Astrocyte (in vitro differentiated cells and primary cell): Measurements from ENCODE around the gene GABARAP. TPM values are rescaled to one million over a fixed set of nuclear protein-coding genes. Genes with fewer than 3 reads are reported as not detected.

Experiments
- DNase-seq: peaks from one replicate; pipeline ENCODE4 v3.0.0-alpha.2; 2010; ENCODE audit warnings: low read depth
- FAIRE-seq: peaks from 2 replicates; lab custom pipeline; 2011; peaks lifted over from hg19 to GRCh38; lab: Jason Lieb, UNC
- H2AFZ ChIP-seq: 2 replicates; pipeline ENCODE4 v1.6.0; 2012; ENCODE audit warnings: low read depth, low read length, inconsistent platforms
- H3K27ac ChIP-seq: 2 replicates; pipeline ENCODE4 v1.5.1; 2011; ENCODE audit warnings: low read depth, low read length, inconsistent platforms
- H3K27me3 ChIP-seq: 2 replicates; pipeline ENCODE4 v1.6.0; 2011; ENCODE audit warnings: low read length, inconsistent platforms; ENCODE audit not compliant: insufficient read depth
- H3K36me3 ChIP-seq: 2 replicates; pipeline ENCODE4 v1.5.1; 2011; ENCODE audit warnings: low read length, inconsistent platforms; ENCODE audit not compliant: insufficient read depth
- H3K4me1 ChIP-seq: 2 replicates; pipeline ENCODE4 v1.5.1; 2011; ENCODE audit warnings: low read length, inconsistent platforms; ENCODE audit not compliant: insufficient read depth
- H3K4me2 ChIP-seq: 2 replicates; pipeline ENCODE4 v1.6.0; 2012; ENCODE audit warnings: low read length, inconsistent platforms
- H3K4me3 ChIP-seq: 2 replicates; pipeline ENCODE4 v1.5.1; 2011; ENCODE audit warnings: low read depth, mild to moderate bottlenecking, low read length, inconsistent platforms; ENCODE audit not compliant: insufficient read depth
- H3K79me2 ChIP-seq: 2 replicates; pipeline ENCODE4 v1.6.0; 2012; ENCODE audit warnings: mild to moderate bottlenecking, low read length, inconsistent platforms; ENCODE audit not compliant: insufficient read depth
- H3K9ac ChIP-seq: 2 replicates; pipeline ENCODE4 v1.6.0; 2012; ENCODE audit warnings: mild to moderate bottlenecking, low read length, inconsistent platforms
- H3K9me3 ChIP-seq: 2 replicates; pipeline ENCODE4 v1.5.1; 2012; ENCODE audit warnings: low read depth, mild to moderate bottlenecking, low read length, inconsistent platforms; ENCODE audit not compliant: insufficient read depth
- H4K20me1 ChIP-seq: 2 replicates; pipeline ENCODE4 v1.6.0; 2012; ENCODE audit warnings: low read length, inconsistent platforms; ENCODE audit not compliant: insufficient read depth
- H3K27ac Mint-ChIP-seq: one replicate; pipeline ENCODE4 v1.8.0; 2021; ENCODE audit warnings: mild to moderate bottlenecking, mixed read lengths; ENCODE audit not compliant: unreplicated experiment
- H3K27me3 Mint-ChIP-seq: one replicate; pipeline ENCODE4 v1.8.0; 2021; ENCODE audit warnings: low read depth, mixed read lengths; ENCODE audit not compliant: unreplicated experiment
- H3K36me3 Mint-ChIP-seq: one replicate; pipeline ENCODE4 v1.8.0; 2021; ENCODE audit warnings: low read depth, mixed read lengths; ENCODE audit not compliant: unreplicated experiment
- H3K4me1 Mint-ChIP-seq: one replicate; pipeline ENCODE4 v1.8.0; 2021; ENCODE audit warnings: low read depth, mixed read lengths; ENCODE audit not compliant: unreplicated experiment
- H3K4me3 Mint-ChIP-seq: one replicate; pipeline ENCODE4 v1.8.0; 2021; ENCODE audit warnings: mild to moderate bottlenecking, moderate library complexity, mixed read lengths; ENCODE audit not compliant: unreplicated experiment
- H3K9me3 Mint-ChIP-seq: one replicate; pipeline ENCODE4 v1.8.0; 2021; ENCODE audit warnings: mild to moderate bottlenecking, mixed read lengths; ENCODE audit not compliant: unreplicated experiment
- EZH2 ChIP-seq: IDR thresholded peaks from 2 replicates; pipeline ENCODE4 v1.6.1; 2012; ENCODE audit warnings: mild to moderate bottlenecking, low read length, inconsistent platforms; ENCODE audit not compliant: insufficient read depth
- total RNA-seq: library from RNA; stranded (reverse); gene quantifications from 2 replicates; pipeline ENCODE4 v1.2.1, GENCODE V29; 2021
- TF ChIP-seq, protein P1 (sequence below): IDR thresholded peaks from 2 replicates; pipeline ENCODE4 v1.5.1; 2011; ENCODE audit warnings: low read depth, mild to moderate bottlenecking, inconsistent platforms, low read length, moderate library complexity; ENCODE audit not compliant: insufficient read depth

The GABARAP gene
- total RNA-seq, 1 donor from 2014 or later: 434 TPM

DNA sequence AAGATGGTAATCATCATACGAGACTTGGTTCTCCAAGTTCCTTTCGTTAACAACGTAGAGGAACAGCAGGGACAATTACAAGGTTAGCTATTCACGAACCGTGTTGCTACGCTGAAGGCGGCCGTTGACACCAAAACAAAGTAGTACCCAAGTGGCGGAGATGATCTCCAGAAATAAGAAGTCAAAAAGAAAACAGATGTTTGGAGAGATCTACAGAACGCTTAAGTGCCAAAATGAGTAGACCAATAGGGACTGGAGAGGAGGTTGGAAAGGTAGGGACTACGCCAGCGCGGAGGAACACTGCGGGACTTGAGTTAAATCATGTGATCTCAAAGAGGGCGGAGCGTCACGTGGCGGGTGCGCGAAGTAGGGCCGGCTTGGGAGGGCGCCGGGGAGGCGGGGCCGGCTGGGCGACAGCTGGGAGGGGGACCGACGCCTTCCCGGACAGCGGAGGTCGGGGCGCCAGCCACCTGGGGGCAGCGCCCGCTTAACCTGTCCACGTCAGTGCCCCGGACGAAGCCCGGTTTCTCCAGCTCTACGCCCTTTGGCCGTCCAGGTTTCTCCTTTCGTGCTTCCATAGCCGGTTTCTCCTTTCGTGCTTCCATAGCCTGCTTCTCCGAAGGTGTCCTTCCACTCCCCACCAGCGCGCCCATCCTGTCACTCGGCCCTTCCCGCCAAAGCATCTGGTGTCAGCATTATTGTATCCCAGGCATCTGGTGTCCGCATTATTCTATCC lies 636 bp upstream of the GABARAP start:
- no peak for TF ChIP-seq EZH2
- TF ChIP-seq, protein P1, sequence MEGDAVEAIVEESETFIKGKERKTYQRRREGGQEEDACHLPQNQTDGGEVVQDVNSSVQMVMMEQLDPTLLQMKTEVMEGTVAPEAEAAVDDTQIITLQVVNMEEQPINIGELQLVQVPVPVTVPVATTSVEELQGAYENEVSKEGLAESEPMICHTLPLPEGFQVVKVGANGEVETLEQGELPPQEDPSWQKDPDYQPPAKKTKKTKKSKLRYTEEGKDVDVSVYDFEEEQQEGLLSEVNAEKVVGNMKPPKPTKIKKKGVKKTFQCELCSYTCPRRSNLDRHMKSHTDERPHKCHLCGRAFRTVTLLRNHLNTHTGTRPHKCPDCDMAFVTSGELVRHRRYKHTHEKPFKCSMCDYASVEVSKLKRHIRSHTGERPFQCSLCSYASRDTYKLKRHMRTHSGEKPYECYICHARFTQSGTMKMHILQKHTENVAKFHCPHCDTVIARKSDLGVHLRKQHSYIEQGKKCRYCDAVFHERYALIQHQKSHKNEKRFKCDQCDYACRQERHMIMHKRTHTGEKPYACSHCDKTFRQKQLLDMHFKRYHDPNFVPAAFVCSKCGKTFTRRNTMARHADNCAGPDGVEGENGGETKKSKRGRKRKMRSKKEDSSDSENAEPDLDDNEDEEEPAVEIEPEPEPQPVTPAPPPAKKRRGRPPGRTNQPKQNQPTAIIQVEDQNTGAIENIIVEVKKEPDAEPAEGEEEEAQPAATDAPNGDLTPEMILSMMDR: no peak
- DNase-seq (peak; percentile 95), FAIRE-seq (peak; percentile 58)
- Histone ChIP-seq H3K79me2 (peaks cover 63% of the 10 kb centered on the region), H3K36me3 (peaks cover 26% of the 10 kb centered on the region), H4K20me1 (peaks cover 16% of the 10 kb centered on the region), H3K4me2 (peak overlapping the region; percentile 99), H3K4me3 (peak overlapping the region; percentile 92), H3K9ac (peak overlapping the region; percentile 99), H3K9me3 (no peaks in the 10 kb centered on the region), H3K27me3 (no peaks in the 10 kb centered on the region), H3K27ac (peak overlapping the region; percentile 98), H2AFZ (peak overlapping the region; percentile 96), H3K4me1 (peaks cover 18% of the 10 kb centered on the region)
- H3K36me3 Mint-ChIP-seq: peaks cover 7% of the 10 kb centered on the region
- no peaks in the 10 kb centered on the region for H3K9me3 Mint-ChIP-seq
- H3K27ac Mint-ChIP-seq: peak overlapping the region; percentile 98
- peaks cover 12% of the 10 kb centered on the region for H3K4me1 Mint-ChIP-seq
- peak overlapping the region; percentile 94 for H3K4me3 Mint-ChIP-seq
- H3K27me3 Mint-ChIP-seq: no peaks in the 10 kb centered on the region

DNA sequence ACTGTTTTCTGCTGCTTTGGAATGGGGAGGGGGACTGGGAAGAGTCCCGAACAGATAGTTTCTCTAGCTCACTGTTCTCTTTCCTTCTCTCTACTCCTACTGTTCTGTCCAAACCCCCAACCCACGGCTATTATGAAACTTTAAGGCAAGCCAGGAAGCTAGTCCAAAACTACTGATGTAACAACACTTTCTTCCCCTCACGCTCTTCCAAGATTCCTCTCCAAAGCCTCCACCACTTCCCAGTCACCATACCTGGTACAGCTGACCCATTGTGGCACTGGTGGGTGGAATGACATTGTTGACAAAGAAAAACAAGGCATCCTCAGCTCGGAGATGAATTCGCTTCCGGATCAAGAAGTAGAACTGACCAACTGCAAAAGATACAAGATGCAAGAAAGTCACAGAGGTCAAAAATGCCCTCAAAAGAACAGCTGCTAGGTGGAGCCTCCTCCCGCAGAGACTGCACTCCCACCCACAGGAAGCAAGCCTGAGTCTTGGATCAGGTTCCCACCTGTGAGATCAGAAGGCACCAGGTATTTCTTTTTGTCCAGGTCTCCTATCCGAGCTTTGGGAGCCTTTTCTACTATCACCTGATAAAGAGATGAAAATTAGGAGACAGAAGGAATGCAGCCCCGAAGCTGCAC lies 1.0 kb downstream of the GABARAP start:
- H3K9me3 ChIP-seq: no peaks in the 10 kb centered on the region
- Mint-ChIP-seq H3K27ac (peak overlapping the region; percentile 98), H3K4me1 (peaks cover 21% of the 10 kb centered on the region), H3K4me3 (peak overlapping the region; percentile 94), H3K9me3 (no peaks in the 10 kb centered on the region), H3K27me3 (no peaks in the 10 kb centered on the region), H3K36me3 (peaks cover 6% of the 10 kb centered on the region)
- peaks cover 23% of the 10 kb centered on the region for H4K20me1 ChIP-seq
- TF ChIP-seq EZH2: no peak
- TF ChIP-seq, protein P1: no peak
- H3K4me2 ChIP-seq: peak overlapping the region; percentile 99
- peaks cover 29% of the 10 kb centered on the region for H3K4me1 ChIP-seq
- no peak for DNase-seq
- peak overlapping the region; percentile 99 for H3K9ac ChIP-seq
- no peaks in the 10 kb centered on the region for H3K27me3 ChIP-seq
- H3K36me3 ChIP-seq: peaks cover 33% of the 10 kb centered on the region
- H3K4me3 ChIP-seq: peak overlapping the region; percentile 92
- no peak overlapping the region for H2AFZ ChIP-seq
- H3K27ac ChIP-seq: peak overlapping the region; percentile 98
- peaks cover 63% of the 10 kb centered on the region for H3K79me2 ChIP-seq
- no peak for FAIRE-seq
